Astrocyte of the cerebellum (primary cell): ENCODE measurements around the gene SNAI3.
A peak's percentile ranks its signal among the peaks of the same experiment; 100 is the strongest.

Source experiments
- DNase-seq: peaks from one replicate; pipeline ENCODE4 v3.0.0-alpha.2; 2011; ENCODE audit warnings: low read depth
- H3K4me3 ChIP-seq: 2 replicates; pipeline ENCODE4 v1.5.1; 2011; ENCODE audit warnings: mild to moderate bottlenecking, low read depth, low read length, moderate library complexity
- CTCF ChIP-seq: IDR thresholded peaks from 2 replicates; pipeline ENCODE4 v1.5.1; 2012; ENCODE audit warnings: low read length, low read depth, moderate library complexity, mild to moderate bottlenecking; ENCODE audit errors: missing control alignments
- in situ Hi-C: cut with HindIII; loops from 2 replicates; pipeline ENCODE4 v1.10.0; 2017; ENCODE audit warnings: low sequenced_read_pairs

SNAI3 gene

GRCh38 chr16:88634141-88634993 lies 51.9 kb downstream of the SNAI3 start:
- TF ChIP-seq CTCF: no peak
- in situ Hi-C loops: no loop called here
- DNase-seq: no peak
- H3K4me3 ChIP-seq: no peak overlapping the region

- TF ChIP-seq CTCF: peak; percentile 12
These were observed 52.6 kb downstream of the SNAI3 start for GRCh38 chr16:88633684-88634140.

GRCh38 chr16:88632587-88632930 lies 53.7 kb downstream of the SNAI3 start:
- no peak overlapping the region for H3K4me3 ChIP-seq
- DNase-seq: no peak
- no peak for TF ChIP-seq CTCF
- in situ Hi-C loops: no loop called here

More at GRCh38 chr16:88633684-88634140, 52.6 kb downstream of the SNAI3 start:
- no peak for DNase-seq
- in situ Hi-C loops: no loop called here
- H3K4me3 ChIP-seq: no peak overlapping the region

GRCh38 chr16:88631920-88632586 lies 54.3 kb downstream of the SNAI3 start:
- H3K4me3 ChIP-seq: no peak overlapping the region
- in situ Hi-C loops: no loop called here
- no peak for TF ChIP-seq CTCF
- DNase-seq: no peak

GRCh38 chr16:88631384-88631783 lies 54.9 kb downstream of the SNAI3 start:
- H3K4me3 ChIP-seq: no peak overlapping the region
- no peak for DNase-seq
- no peak for TF ChIP-seq CTCF
- in situ Hi-C loops: no loop called here

- TF ChIP-seq CTCF: no peak
These were observed 55.4 kb downstream of the SNAI3 start for GRCh38 chr16:88630941-88631340.

More at GRCh38 chr16:88630941-88631340, 55.4 kb downstream of the SNAI3 start:
- H3K4me3 ChIP-seq: no peak overlapping the region
- DNase-seq: no peak
- in situ Hi-C loops: no loop called here
